ENCODE data around the gene HIPK2. TPM values are rescaled to one million over a fixed set of nuclear protein-coding genes. Genes with fewer than 3 reads are reported as not detected.

HIPK2 gene
- polyA plus RNA-seq, 1 donor (not counting 4 experiments of a cell fraction or from before 2014, with no cell fraction given) = 5.8 TPM

DNA sequence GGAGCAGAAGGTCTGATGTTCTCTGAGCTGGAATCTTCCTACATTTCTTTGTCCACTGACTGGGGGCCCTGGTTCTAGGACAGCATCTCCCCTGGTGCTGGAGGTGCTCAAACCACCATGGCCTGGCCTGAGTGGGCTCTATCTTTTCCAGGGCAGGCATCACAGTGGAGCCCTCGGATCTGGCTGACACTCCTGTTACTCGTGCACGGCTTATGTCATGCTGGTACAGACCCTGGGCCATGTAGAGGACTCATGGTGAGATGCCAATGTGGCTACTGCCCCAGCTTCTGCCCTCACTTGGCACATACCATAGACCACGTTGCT, 96.0 kb downstream of the HIPK2 start:
- no peak for DNase-seq (ENCODE audit: low read depth, low spot score)
- Histone ChIP-seq H3K4me1 (ENCODE audit: control insufficient read depth, extremely low read depth, insufficient read depth, low read length) (peaks cover 46% of the 10 kb centered on the region), H3K36me3 (ENCODE audit: control insufficient read depth in 2 of 2, extremely low read depth in 1 of 2, insufficient read depth in 2 of 2, low read length in 2 of 2) (no peaks in the 10 kb centered on the region), H3K27ac (ENCODE audit: control insufficient read depth, insufficient read depth, low read length) (peak overlapping the region; percentile 94), H2AFZ (ENCODE audit: control insufficient read depth, low read length) (no peak overlapping the region), H3K79me2 (ENCODE audit: control insufficient read depth, insufficient read depth, low read length) (peaks cover 4% of the 10 kb centered on the region), H3K27me3 (ENCODE audit: control insufficient read depth, extremely low read depth, insufficient read depth, low read length) (no peaks in the 10 kb centered on the region), H3K4me2 (ENCODE audit: control insufficient read depth, extremely low read depth, insufficient read depth, low read depth, low read length) (peak overlapping the region; percentile 60), H3K9me1 (ENCODE audit: control insufficient read depth, extremely low read depth, insufficient read depth, low read length) (no peaks in the 10 kb centered on the region), H3K4me3 (ENCODE audit: control insufficient read depth in 2 of 3, extremely low read depth in 1 of 3, insufficient read depth in 2 of 3, low read depth in 1 of 3, low read length in 3 of 3) (no peak overlapping the region), H3K9ac (ENCODE audit: control insufficient read depth, extremely low read depth, insufficient read depth, low read length) (peak overlapping the region; percentile 67), H3K9me3 (ENCODE audit: control insufficient read depth, low read depth, low read length) (peaks cover 3% of the 10 kb centered on the region), H4K20me1 (ENCODE audit: control insufficient read depth, extremely low read depth, insufficient read depth, low read length) (no peaks in the 10 kb centered on the region)
- dilution Hi-C loops (cut with MboI; ENCODE audit: extremely low pct_ligation_motif_present, low sequenced_read_pairs) = no loop called here
- FAIRE-seq = no peak
- TF ChIP-seq EZH2 (IDR thresholded peaks at IDR 0.05; ENCODE audit: low read length) = no peak
- TF ChIP-seq, protein P1, sequence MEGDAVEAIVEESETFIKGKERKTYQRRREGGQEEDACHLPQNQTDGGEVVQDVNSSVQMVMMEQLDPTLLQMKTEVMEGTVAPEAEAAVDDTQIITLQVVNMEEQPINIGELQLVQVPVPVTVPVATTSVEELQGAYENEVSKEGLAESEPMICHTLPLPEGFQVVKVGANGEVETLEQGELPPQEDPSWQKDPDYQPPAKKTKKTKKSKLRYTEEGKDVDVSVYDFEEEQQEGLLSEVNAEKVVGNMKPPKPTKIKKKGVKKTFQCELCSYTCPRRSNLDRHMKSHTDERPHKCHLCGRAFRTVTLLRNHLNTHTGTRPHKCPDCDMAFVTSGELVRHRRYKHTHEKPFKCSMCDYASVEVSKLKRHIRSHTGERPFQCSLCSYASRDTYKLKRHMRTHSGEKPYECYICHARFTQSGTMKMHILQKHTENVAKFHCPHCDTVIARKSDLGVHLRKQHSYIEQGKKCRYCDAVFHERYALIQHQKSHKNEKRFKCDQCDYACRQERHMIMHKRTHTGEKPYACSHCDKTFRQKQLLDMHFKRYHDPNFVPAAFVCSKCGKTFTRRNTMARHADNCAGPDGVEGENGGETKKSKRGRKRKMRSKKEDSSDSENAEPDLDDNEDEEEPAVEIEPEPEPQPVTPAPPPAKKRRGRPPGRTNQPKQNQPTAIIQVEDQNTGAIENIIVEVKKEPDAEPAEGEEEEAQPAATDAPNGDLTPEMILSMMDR (optimal IDR thresholded peaks at IDR 0.05 in 1 of 3, IDR thresholded peaks at IDR 0.05 in 1 of 3, conservative IDR thresholded peaks at IDR 0.05 in 1 of 3; ENCODE audit: extremely low read depth in 1 of 3, insufficient read depth in 2 of 3, low read length in 3 of 3) = no peak

DNA sequence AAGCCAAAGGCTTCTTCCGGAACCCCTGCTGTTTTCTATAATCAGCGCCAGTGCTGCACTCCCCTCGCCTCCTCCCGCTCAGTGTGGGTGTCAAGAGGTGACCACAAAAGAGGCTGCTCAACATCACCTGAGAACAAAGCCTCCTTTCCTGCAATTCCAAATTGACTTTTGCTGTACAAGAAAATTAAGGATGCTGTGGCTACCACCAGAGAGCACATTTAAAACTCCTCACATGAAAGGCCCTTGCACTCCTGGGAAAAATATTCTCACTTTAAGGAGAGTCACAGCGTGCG, 96.4 kb downstream of the HIPK2 start:
- Histone ChIP-seq H3K36me3 (ENCODE audit: control insufficient read depth in 2 of 2, extremely low read depth in 1 of 2, insufficient read depth in 2 of 2, low read length in 2 of 2) (no peaks in the 10 kb centered on the region), H3K9me3 (ENCODE audit: control insufficient read depth, low read depth, low read length) (peaks cover 3% of the 10 kb centered on the region), H3K9me1 (ENCODE audit: control insufficient read depth, extremely low read depth, insufficient read depth, low read length) (no peaks in the 10 kb centered on the region), H3K9ac (ENCODE audit: control insufficient read depth, extremely low read depth, insufficient read depth, low read length) (peak overlapping the region; percentile 67), H3K4me2 (ENCODE audit: control insufficient read depth, extremely low read depth, insufficient read depth, low read depth, low read length) (peak overlapping the region; percentile 60), H2AFZ (ENCODE audit: control insufficient read depth, low read length) (no peak overlapping the region), H3K27me3 (ENCODE audit: control insufficient read depth, extremely low read depth, insufficient read depth, low read length) (no peaks in the 10 kb centered on the region), H3K27ac (ENCODE audit: control insufficient read depth, insufficient read depth, low read length) (peak overlapping the region; percentile 94), H3K4me3 (ENCODE audit: control insufficient read depth in 2 of 3, extremely low read depth in 1 of 3, insufficient read depth in 2 of 3, low read depth in 1 of 3, low read length in 3 of 3) (no peak overlapping the region), H3K79me2 (ENCODE audit: control insufficient read depth, insufficient read depth, low read length) (peaks cover 4% of the 10 kb centered on the region), H3K4me1 (ENCODE audit: control insufficient read depth, extremely low read depth, insufficient read depth, low read length) (peaks cover 46% of the 10 kb centered on the region), H4K20me1 (ENCODE audit: control insufficient read depth, extremely low read depth, insufficient read depth, low read length) (no peaks in the 10 kb centered on the region)
- DNase-seq (ENCODE audit: low read depth, low spot score) (no peak), FAIRE-seq (no peak)
- TF ChIP-seq, protein P1 (optimal IDR thresholded peaks at IDR 0.05 in 1 of 3, IDR thresholded peaks at IDR 0.05 in 1 of 3, conservative IDR thresholded peaks at IDR 0.05 in 1 of 3; ENCODE audit: extremely low read depth in 1 of 3, insufficient read depth in 2 of 3, low read length in 3 of 3) = no peak
- TF ChIP-seq EZH2 (IDR thresholded peaks at IDR 0.05; ENCODE audit: low read length) = no peak
- dilution Hi-C loops (cut with MboI; ENCODE audit: extremely low pct_ligation_motif_present, low sequenced_read_pairs) = no loop called here
